Heart left ventricle (tissue), 16 donors: ENCODE results near the gene DLG1. TPM values are rescaled to one million over a fixed set of nuclear protein-coding genes. Genes with fewer than 3 reads are reported as not detected.
A peak's percentile ranks its signal among the peaks of the same experiment; 100 is the strongest.

Experiments used
- ATAC-seq, 4 donors: fragments of 200-7000 bp; cut with Tn5 transposase; one replicate each; pipeline ENCODE4 v1.9.1; 2020 to 2022; ENCODE audit warnings: moderate library complexity in 4 of 4, mild to moderate bottlenecking in 3 of 4, moderate number of reproducible peaks in 1 of 4
- DNase-seq, 5 donors: peaks; one replicate each; pipeline ENCODE4 v3.0.0-alpha.2; 2020
- H3K27ac ChIP-seq, 12 donors: fragments of 200-600 bp; sonication (generic) in 4 of 12; one replicate each; pipeline versions ENCODE4 v1.5.0 to v1.8.0; 2016 to 2022; ENCODE audit warnings: mild to moderate bottlenecking in 2 of 12
- H3K27me3 ChIP-seq, 9 donors: fragments of 200-600 bp; sonication (generic) in 2 of 9; one replicate each; pipeline versions ENCODE4 v1.5.1 to v1.8.0; 2016 to 2022; ENCODE audit warnings: mild to moderate bottlenecking in 3 of 9
- H3K36me3 ChIP-seq, 9 donors: fragments of 200-600 bp; sonication (generic) in 2 of 9; one replicate each; pipeline versions ENCODE4 v1.5.0 to v1.8.0; 2018 to 2022; ENCODE audit warnings: mild to moderate bottlenecking in 2 of 9
- H3K4me1 ChIP-seq, 12 donors: fragments of 200-600 bp; sonication (generic) in 4 of 12; one replicate each; pipeline versions ENCODE4 v1.5.0 to v1.8.0; 2016 to 2022; ENCODE audit warnings: mild to moderate bottlenecking in 3 of 12
- H3K4me3 ChIP-seq, 12 donors: fragments of 200-600 bp; sonication (generic) in 4 of 12; one replicate each; pipeline versions ENCODE4 v1.5.0 to v1.8.0; 2017 to 2022; ENCODE audit warnings: mild to moderate bottlenecking in 9 of 12, moderate library complexity in 4 of 12
- H3K9me3 ChIP-seq, 12 donors: fragments of 200-600 bp; sonication (generic) in 4 of 12; one replicate each; pipeline versions ENCODE4 v1.5.0 to v1.8.0; 2016 to 2022; ENCODE audit warnings: mild to moderate bottlenecking in 1 of 12
- POLR2A ChIP-seq, 2 donors: fragments of 450-650 bp; IDR thresholded peaks; one replicate each; pipeline ENCODE4 v1.6.1; 2017; ENCODE audit warnings: antibody characterized with exemption in 2 of 2, mild to moderate bottlenecking in 2 of 2, moderate library complexity in 2 of 2
- WGBS, 4 donors: extraction: QIAGEN DNeasy Blood & Tissue Kit in 2 of 4; methylation state at CpG; one replicate each; pipeline versions ENCODE4 v1.1.5 to v1.1.7; 2013 to 2018; 5-methylcytosine and 5-hydroxymethylcytosine counted together
- intact Hi-C, 10 donors: fragments of 100-400 bp; cut with DNase I; formaldehyde crosslinking; loops; one replicate each; pipeline versions ENCODE4 v1.11.1 to v1.14.2; 2022
- polyA plus RNA-seq, 2 donors: library from polyadenylated mRNA; stranded (reverse); fragments of 200-250 nt; gene quantifications; one replicate each; pipeline ENCODE4 v1.2.3, GENCODE V29; 2013
- total RNA-seq, 9 donors: library from RNA; depleted of rRNA in 2 of 9; stranded (reverse); fragments of >200 nt in 2 of 9; fragmentation: NEBNext Ultra II Directional in 3 of 9; extraction: Animal tissue kit (Norgen Biotek cat#: 25700) in 3 of 9; gene quantifications; one replicate each; pipeline versions ENCODE4 v1.1.0 to v1.2.4, GENCODE V29; 2016 to 2023
- TF ChIP-seq, protein P1 (sequence below), 12 donors: fragments of 200-600 bp; sonication (generic) in 4 of 12; IDR thresholded peaks; one replicate each; pipeline versions ENCODE4 v1.5.0 to v1.8.0; 2018 to 2022; ENCODE audit warnings: antibody characterized with exemption in 12 of 12, mild to moderate bottlenecking in 5 of 12
- donor health status: ischemic (EF 13 %, LVEDD 7.1; RV severe dilation, severe dysfunction).
- donor health status: healthy with polysubstance abuse.
- donor health status: DM: no; HTN: yes; CAD: no.
- donor health status: DM: no; HTN: no; CAD: no.
- donor health status: ischemic (EF 25% LVEDD 6.9; RV normal size, moderate dysfunction).
- donor health status: ischemic (EF 25% LVEDD 5.7; RV mildly dilated, moderate dysfunction).
- donor health status: healthy.
- donor health status: DM: yes; HTN: yes; CAD: no.
- donor health status: ischemic (EF 35%, LVEDD 5.7; RV mildly dilated, moderate dysfunction).
- donor health status: nonischemic (EF 11% LVEDD 7.7; RV severe dilation, severe dysfunction).
- donor health status: DM: yes; HTN: yes; CAD: no.
- donor health status: PGD.
- donor health status: ischemic (EF 29% LVEDD 5.4; RV normal size, mild dysfunction).
- donor health status: nonischemic (EF 23%, LVEDD 6.1; RV moderate dilation, normal function).

DLG1 gene
- total and polyA plus RNA-seq, 11 donors: 17.4 to 151 (median 63.6) TPM

DNA sequence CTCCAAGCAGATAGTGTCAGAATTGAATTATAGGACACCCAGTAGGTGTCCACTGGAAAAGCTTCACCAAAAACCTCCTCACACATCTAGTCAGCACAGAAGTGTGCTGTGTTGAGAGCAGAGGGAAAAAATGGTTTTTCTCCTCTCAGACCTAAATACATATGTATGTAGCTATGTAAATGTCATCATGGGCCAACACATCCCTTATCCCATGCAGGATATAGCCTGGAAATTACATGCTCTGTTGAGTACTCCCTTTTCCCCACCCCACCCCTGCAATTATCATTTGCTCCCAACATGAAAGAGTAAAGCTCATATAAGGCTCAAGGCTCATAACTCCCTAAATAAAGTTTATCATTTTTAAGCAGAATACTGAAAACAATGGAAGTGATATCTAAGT, 35.7 kb downstream of the DLG1 start:
- no peak overlapping the region for H3K27ac ChIP-seq
- no peaks in the 10 kb centered on the region for H3K9me3 ChIP-seq
- peaks cover 0 to 38% (median 14%) of the 10 kb centered on the region in 12 donors for H3K4me1 ChIP-seq
- no peak for TF ChIP-seq POLR2A (IDR thresholded peaks at IDR 0.05)
- TF ChIP-seq, protein P1, sequence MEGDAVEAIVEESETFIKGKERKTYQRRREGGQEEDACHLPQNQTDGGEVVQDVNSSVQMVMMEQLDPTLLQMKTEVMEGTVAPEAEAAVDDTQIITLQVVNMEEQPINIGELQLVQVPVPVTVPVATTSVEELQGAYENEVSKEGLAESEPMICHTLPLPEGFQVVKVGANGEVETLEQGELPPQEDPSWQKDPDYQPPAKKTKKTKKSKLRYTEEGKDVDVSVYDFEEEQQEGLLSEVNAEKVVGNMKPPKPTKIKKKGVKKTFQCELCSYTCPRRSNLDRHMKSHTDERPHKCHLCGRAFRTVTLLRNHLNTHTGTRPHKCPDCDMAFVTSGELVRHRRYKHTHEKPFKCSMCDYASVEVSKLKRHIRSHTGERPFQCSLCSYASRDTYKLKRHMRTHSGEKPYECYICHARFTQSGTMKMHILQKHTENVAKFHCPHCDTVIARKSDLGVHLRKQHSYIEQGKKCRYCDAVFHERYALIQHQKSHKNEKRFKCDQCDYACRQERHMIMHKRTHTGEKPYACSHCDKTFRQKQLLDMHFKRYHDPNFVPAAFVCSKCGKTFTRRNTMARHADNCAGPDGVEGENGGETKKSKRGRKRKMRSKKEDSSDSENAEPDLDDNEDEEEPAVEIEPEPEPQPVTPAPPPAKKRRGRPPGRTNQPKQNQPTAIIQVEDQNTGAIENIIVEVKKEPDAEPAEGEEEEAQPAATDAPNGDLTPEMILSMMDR (IDR thresholded peaks at IDR 0.05): no peak
- intact Hi-C loops: loop anchor here in 1 of 10 donors (5.0 kb wide), 1 partner anchor 190 kb away; no protein-coding TSS in a partner anchor
- no peaks in the 10 kb centered on the region for H3K27me3 ChIP-seq
- DNase-seq: no peak
- H3K36me3 ChIP-seq: peaks cover 0 to 6% (median 0%) of the 10 kb centered on the region in 9 donors
- H3K4me3 ChIP-seq: no peak overlapping the region
- no peak for ATAC-seq

DNA sequence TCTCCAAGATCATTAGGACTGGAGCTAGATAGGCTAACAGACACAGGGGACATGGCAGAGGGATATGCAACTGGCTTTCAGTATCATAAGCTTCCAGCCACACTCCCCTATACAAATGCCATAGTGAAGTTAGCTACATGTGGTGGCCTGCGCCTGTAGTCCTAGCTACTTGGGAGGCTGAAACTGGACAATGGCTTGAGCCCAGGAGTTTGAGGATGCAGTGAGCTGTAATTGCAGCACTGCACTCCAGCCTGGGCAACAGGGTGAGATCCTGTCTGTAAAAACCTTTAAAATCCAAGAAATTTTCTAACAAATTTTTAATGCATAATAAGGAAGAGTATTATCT, 37.3 kb downstream of the DLG1 start:
- intact Hi-C loops: loop anchor here in 1 of 10 donors (5.0 kb wide), 1 partner anchor 191 kb away; no protein-coding TSS in a partner anchor
- Histone ChIP-seq H3K27ac (no peak overlapping the region), H3K36me3 (peaks cover 0 to 6% (median 0%) of the 10 kb centered on the region in 9 donors), H3K27me3 (no peaks in the 10 kb centered on the region), H3K9me3 (no peaks in the 10 kb centered on the region), H3K4me1 (peaks cover 0 to 39% (median 20%) of the 10 kb centered on the region in 12 donors), H3K4me3 (no peak overlapping the region)
- WGBS, 4 donors: 98 to 100% (median 99%) methylated on average over 1 of the region's 1 CpG
- DNase-seq: no peak
- TF ChIP-seq POLR2A (IDR thresholded peaks at IDR 0.05): no peak
- TF ChIP-seq, protein P1 (IDR thresholded peaks at IDR 0.05): no peak
- peak in 2 of 4 donors; percentile 11 to 25 for ATAC-seq

DNA sequence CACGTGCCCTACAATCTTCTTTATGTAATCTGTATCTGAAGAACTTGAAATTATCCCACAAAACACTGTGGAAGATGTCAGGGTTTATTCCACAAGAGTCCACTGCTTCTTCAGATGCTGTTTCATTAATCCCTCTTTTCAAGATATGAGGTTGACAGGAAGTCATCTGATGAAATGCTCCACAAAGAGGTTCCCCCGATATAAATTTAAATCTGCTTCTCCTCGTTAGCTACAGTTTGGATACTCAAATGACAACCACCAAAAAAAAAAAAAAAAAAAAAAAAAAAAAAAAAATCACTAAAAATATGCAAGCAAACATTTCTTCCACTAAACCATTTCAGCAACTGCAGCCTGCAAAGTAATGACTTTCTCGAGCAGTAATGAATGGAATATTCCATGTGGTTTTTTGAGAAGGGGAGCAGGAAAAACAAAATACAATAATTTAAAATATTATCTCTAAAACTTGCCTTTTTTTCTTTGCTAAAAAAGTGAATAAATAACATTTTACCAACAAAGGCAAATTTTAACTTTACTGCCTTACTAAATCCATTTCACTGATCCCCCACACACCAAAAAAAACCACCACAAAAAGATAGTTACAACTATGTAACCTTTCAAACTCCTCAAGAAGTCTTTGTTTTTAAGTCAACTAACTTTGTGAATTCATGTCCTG, 37.8 kb downstream of the DLG1 start:
- DNase-seq: no peak
- no peak for ATAC-seq
- Histone ChIP-seq H3K27ac (no peak overlapping the region), H3K27me3 (no peaks in the 10 kb centered on the region), H3K4me1 (peaks cover 0 to 39% (median 20%) of the 10 kb centered on the region in 12 donors), H3K9me3 (no peaks in the 10 kb centered on the region), H3K36me3 (peaks cover 0 to 6% (median 0%) of the 10 kb centered on the region in 9 donors), H3K4me3 (no peak overlapping the region)
- WGBS, 4 donors: 37 to 44% (median 42%) methylated on average over 4 of the region's 4 CpGs
- intact Hi-C loops: loop anchor here in 1 of 10 donors (5.0 kb wide), 1 partner anchor 192 kb away; no protein-coding TSS in a partner anchor
- TF ChIP-seq POLR2A (IDR thresholded peaks at IDR 0.05): no peak
- TF ChIP-seq, protein P1 (IDR thresholded peaks at IDR 0.05): no peak

DNA sequence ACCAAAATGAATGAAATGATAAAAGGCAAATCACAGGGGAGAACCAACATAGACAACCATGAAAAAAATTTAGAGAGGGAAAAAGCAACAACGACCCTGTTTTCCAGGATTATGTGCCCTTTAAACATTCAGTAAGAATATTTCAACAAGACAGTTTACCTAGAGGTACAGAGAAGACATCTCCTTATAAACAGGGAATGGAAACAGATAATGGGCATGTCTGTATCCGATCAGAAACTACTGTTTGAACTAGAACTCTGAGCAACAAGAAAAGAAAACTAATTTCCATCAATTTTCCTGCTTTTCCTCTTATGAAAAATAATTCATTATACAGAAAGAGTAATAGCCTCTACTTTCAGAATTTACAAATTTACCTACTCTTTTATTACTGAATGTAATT, 39.3 kb downstream of the DLG1 start:
- H3K4me3 ChIP-seq: no peak overlapping the region
- TF ChIP-seq POLR2A (IDR thresholded peaks at IDR 0.05): no peak
- TF ChIP-seq, protein P1 (IDR thresholded peaks at IDR 0.05): no peak
- H3K27me3 ChIP-seq: no peaks in the 10 kb centered on the region
- intact Hi-C loops: loop anchor here in 7 of 10 donors (2.0 to 10.0 kb wide), 5 partner anchors 193 to 253 kb away; no protein-coding TSS in a partner anchor
- no peak for DNase-seq
- peaks cover 0 to 6% (median 0%) of the 10 kb centered on the region in 9 donors for H3K36me3 ChIP-seq
- WGBS, 4 donors: 66 to 73% (median 70%) methylated on average over 2 of the region's 2 CpGs
- no peak for ATAC-seq
- no peak overlapping the region for H3K27ac ChIP-seq
- no peaks in the 10 kb centered on the region for H3K9me3 ChIP-seq
- H3K4me1 ChIP-seq: peaks cover 0 to 39% (median 20%) of the 10 kb centered on the region in 12 donors
